Psoas muscle (tissue), 8 donors: ENCODE measurements around the gene KLHDC7B. TPM values are rescaled to one million over a fixed set of nuclear protein-coding genes. Genes with fewer than 3 reads are reported as not detected.

Source experiments
- ATAC-seq, 4 donors: fragments of 200-7000 bp; cut with Tn5 transposase; one replicate each; pipeline ENCODE4 v1.9.1; 2020; ENCODE audit warnings: moderate library complexity in 3 of 4, mild to moderate bottlenecking in 2 of 4
- DNase-seq, 2 donors: peaks; one replicate each; pipeline ENCODE4 v3.0.0-alpha.2; 2020
- H3K27ac ChIP-seq: fragments of 200-600 bp; one replicate; pipeline ENCODE4 v1.8.0; 2022
- H3K27me3 ChIP-seq, 3 donors: fragments of 200-600 bp in 1 of 3; one replicate each; pipeline versions ENCODE4 v1.6.1 to v1.8.0; 2013 to 2022; ENCODE audit warnings: low read length in 2 of 3, mild to moderate bottlenecking in 2 of 3, moderate library complexity in 1 of 3; ENCODE audit not compliant: insufficient read depth in 3 of 3
- H3K36me3 ChIP-seq, 2 donors: fragments of 200-600 bp in 1 of 2; one replicate each; pipeline versions ENCODE4 v1.6.1 to v1.8.0; 2013 to 2022; ENCODE audit warnings: low read depth in 1 of 2, mild to moderate bottlenecking in 1 of 2, moderate library complexity in 1 of 2; ENCODE audit not compliant: insufficient read depth in 1 of 2
- H3K4me1 ChIP-seq: fragments of 200-600 bp; one replicate; pipeline ENCODE4 v1.8.0; 2022
- H3K4me3 ChIP-seq: fragments of 200-600 bp; one replicate; pipeline ENCODE4 v1.8.0; 2022; ENCODE audit warnings: mild to moderate bottlenecking
- H3K9me3 ChIP-seq: fragments of 200-600 bp; one replicate; pipeline ENCODE4 v1.8.0; 2022
- CTCF ChIP-seq: fragments of 200-600 bp; IDR thresholded peaks from one replicate; pipeline ENCODE4 v1.8.0; 2022; ENCODE audit warnings: antibody characterized with exemption
- WGBS, 3 donors: extraction: QIAGEN DNeasy Blood & Tissue Kit; methylation state at CpG; one replicate each; pipeline versions ENCODE4 v1.1.6 to v1.1.7; 2013; 5-methylcytosine and 5-hydroxymethylcytosine counted together
- intact Hi-C, 2 donors: fragments of 100-400 bp; cut with DNase I; formaldehyde crosslinking; loops; one replicate each; pipeline versions ENCODE4 v1.11.0 to v1.14.2; 2022
- polyA plus RNA-seq, 3 donors: library from polyadenylated mRNA; stranded (reverse); fragments of 200-250 nt; gene quantifications; one replicate each; pipeline ENCODE4 v1.2.3, GENCODE V29; 2013
- total RNA-seq, 4 donors: library from RNA; stranded (reverse); fragmentation: NEBNext Ultra II Directional in 2 of 4; extraction: Animal tissue kit (Norgen Biotek cat#: 25700) in 2 of 4; gene quantifications; one replicate each; pipeline versions ENCODE4 v1.2.1 to v1.2.4, GENCODE V29; 2021 to 2023
- donor health status: healthy with polysubstance abuse.
- donor health status: DM: no; HTN: no; CAD: no; lungs with moderate emphysema.
- donor health status: Bipolar disorder and iron deficiency.
- donor health status: healthy.
- donor health status: DM: yes; HTN: yes; CAD: no.
- donor health status: DM: no; HTN: no; CAD: no.
- donor health status: DM: no; HTN: no; CAD: no.
- donor health status: DM: yes; HTN: yes; CAD: no.

Gene KLHDC7B
- total and polyA plus RNA-seq, 7 donors: 0.01 to 0.11 (median 0.01) TPM; not detected in 4

DNA sequence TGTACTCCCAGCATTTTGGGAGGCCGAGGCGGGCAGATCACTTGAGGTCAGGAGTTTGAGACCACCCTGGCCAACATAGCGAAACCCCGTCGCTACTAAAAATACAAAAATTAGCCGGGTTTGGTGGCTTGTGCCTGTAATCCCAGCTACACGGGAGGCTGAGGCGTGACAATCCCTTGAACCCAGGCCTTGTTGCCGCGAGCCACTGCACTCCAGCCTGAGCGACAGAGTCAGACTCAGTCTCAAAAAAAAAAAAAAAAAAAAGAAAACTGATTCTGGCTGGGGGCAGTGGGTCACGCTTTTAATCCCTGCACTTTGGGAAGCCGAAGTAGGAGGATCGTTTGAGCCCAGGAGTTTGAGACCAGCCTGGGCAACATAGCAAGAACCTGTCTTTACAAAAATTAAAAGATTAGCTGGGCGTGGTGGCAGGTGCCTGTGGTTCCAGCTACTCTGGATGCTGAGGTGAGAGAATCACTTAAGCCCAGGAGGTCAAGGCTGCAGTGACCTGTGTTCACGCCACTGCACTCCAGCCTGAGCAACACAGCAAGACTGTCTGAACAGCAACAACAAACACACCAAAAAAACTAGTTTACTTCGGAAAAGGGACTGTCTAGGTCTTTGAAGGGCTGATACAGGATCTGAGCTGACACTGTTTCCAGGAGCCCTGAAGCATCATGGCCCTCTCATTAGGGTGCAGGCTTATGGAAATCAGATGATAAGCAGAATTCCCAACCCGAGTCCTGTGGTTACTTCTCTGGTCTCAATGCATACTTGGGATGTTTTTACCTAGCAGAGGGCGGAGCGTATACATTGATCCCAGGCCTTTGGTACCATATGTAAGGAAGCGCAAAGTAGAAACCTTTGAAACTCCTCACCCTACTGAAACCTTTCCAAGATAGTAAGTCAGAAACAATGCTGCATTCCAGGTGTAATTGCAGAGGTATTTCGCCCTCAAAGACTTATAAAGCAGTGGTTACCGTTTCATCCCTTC is 38.7 kb downstream of the KLHDC7B start:
- 94 to 95% (median 95%) methylated on average over 23 of the region's 23 CpGs for WGBS, 3 donors
- H3K4me3 ChIP-seq: no peak overlapping the region
- intact Hi-C loops: loop anchor here in 1 of 2 donors (5.0 kb wide), 1 partner anchor 38 kb away; no protein-coding TSS in a partner anchor

DNA sequence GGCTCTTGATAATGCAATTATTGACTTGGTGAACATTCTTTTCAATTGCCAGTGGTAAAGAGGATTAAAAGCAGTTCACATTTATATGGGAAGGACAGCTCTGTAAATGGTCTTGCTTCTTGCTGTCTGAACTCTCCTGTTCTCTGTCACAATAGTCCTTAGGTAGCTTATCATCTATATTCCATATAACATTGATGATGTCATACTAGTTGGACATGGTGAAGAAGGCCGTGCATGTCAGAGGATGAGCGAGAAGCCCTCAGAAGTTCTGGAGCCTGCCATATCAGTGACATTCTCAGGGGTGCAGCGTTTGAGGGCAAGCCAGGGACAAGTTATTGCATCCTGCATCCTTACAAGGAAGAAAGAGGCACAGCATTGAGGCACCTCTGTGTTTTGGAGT is 39.5 kb downstream of the KLHDC7B start:
- Histone ChIP-seq H3K27ac (no peak overlapping the region), H3K36me3 (peaks cover 0 to 3% of the 10 kb centered on the region in 2 donors), H3K27me3 (no peaks in the 10 kb centered on the region), H3K4me3 (no peak overlapping the region), H3K9me3 (no peaks in the 10 kb centered on the region), H3K4me1 (peaks cover 22% of the 10 kb centered on the region)
- ATAC-seq: no peak
- WGBS, 3 donors: 87 to 95% (median 90%) methylated on average over 3 of the region's 3 CpGs
- intact Hi-C loops: no loop called here
- no peak for DNase-seq
- no peak for TF ChIP-seq CTCF

More for the DNA sequence above, 38.7 kb downstream of the KLHDC7B start:
- Histone ChIP-seq H3K27ac (no peak overlapping the region), H3K27me3 (no peaks in the 10 kb centered on the region), H3K9me3 (no peaks in the 10 kb centered on the region), H3K36me3 (peaks cover 0 to 9% of the 10 kb centered on the region in 2 donors), H3K4me1 (peaks cover 22% of the 10 kb centered on the region)
- no peak for DNase-seq
- no peak for TF ChIP-seq CTCF
- no peak for ATAC-seq

DNA sequence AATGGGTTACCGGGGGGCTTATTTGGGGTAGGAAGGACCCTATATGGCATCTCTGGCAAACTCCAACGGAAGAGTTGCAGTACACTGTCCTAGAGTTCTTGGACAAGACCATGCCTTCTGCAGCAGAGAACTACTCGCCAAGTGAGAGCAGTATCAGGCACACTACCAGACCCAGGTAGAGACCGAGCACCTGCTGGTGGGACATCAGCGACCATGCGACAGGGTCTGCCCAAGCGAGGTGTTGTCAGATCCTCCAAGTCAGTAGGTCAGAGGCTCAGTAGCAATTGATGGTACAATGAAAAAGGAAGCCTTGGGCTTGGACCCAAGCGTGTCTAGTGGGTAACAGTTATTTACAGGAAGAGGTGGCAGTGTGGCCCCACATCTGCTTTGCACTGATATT is 40.1 kb downstream of the KLHDC7B start:
- intact Hi-C loops: no loop called here
- ATAC-seq: no peak
- no peak for TF ChIP-seq CTCF
- peaks cover 18% of the 10 kb centered on the region for H3K4me1 ChIP-seq
- no peak for DNase-seq
- no peaks in the 10 kb centered on the region for H3K9me3 ChIP-seq
- no peak overlapping the region for H3K27ac ChIP-seq
- 87 to 97% (median 94%) methylated on average over 8 of the region's 8 CpGs for WGBS, 3 donors
- no peaks in the 10 kb centered on the region for H3K36me3 ChIP-seq
- H3K4me3 ChIP-seq: no peak overlapping the region
- H3K27me3 ChIP-seq: no peaks in the 10 kb centered on the region

DNA sequence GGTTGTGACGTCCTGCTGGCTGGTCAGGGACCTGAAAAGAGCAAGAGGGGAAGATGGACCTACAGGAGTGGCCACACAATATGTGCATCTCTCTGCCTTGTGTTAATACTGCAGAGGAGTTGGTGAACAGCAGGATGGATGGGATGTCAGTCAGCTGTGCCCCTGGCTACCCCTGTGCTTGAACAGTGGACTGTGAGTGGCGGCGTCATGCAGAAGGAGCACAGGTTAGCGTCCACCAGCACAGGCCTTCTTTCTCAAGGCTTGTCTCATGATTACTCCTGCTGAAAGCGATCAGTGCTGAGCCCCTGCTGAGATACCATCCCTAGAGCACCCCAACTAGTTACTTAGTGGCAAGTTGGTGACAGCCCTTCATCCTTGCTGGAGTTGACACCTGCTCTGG is 40.7 kb downstream of the KLHDC7B start:
- intact Hi-C loops: no loop called here

More for the DNA sequence above, 40.7 kb downstream of the KLHDC7B start:
- Histone ChIP-seq H3K4me1 (peaks cover 12% of the 10 kb centered on the region), H3K9me3 (no peaks in the 10 kb centered on the region), H3K36me3 (no peaks in the 10 kb centered on the region), H3K27me3 (no peaks in the 10 kb centered on the region), H3K4me3 (no peak overlapping the region), H3K27ac (no peak overlapping the region)
- ATAC-seq (no peak), DNase-seq (no peak)
- TF ChIP-seq CTCF: no peak
- 72 to 96% (median 83%) methylated on average over 5 of the region's 5 CpGs for WGBS, 3 donors
